K562 (cell line): ENCODE measurements around the gene METTL8. TPM values are rescaled to one million over a fixed set of nuclear protein-coding genes. Genes with fewer than 3 reads are reported as not detected.

Experiments used
- AFF1 ChIP-seq, 2 experiments: fragments of 450-650 bp; IDR thresholded peaks; 2 replicates each; pipeline ENCODE4 v1.6.1; 2018; ENCODE audit warnings: mild to moderate bottlenecking in 2 of 2, low read depth in 1 of 2; ENCODE audit not compliant: partially characterized antibody in 2 of 2
- COPS2 ChIP-seq: fragments of 450-650 bp; conservative IDR thresholded peaks from 2 replicates; pipeline ENCODE4 v1.6.1; 2016; ENCODE audit warnings: mild to moderate bottlenecking, moderate library complexity
- ELF2 ChIP-seq: fragments of 250-450 bp; sonication (Bioruptor Pico); IDR thresholded peaks from 2 replicates; pipeline ENCODE4 v1.5.0; 2021; ENCODE audit warnings: mild to moderate bottlenecking
- FOXA1 ChIP-seq: fragments of 450-650 bp; IDR thresholded peaks from 2 replicates; pipeline ENCODE4 v1.6.1; 2016; ENCODE audit warnings: mild to moderate bottlenecking, borderline replicate concordance
- TAL1 ChIP-seq: fragments of 450-650 bp; IDR thresholded peaks from 2 replicates; pipeline ENCODE4 v1.6.1; 2016; ENCODE audit warnings: mild to moderate bottlenecking
- THAP7 ChIP-seq: fragments of 250-450 bp; sonication (Bioruptor Pico); IDR thresholded peaks from 2 replicates; pipeline ENCODE4 v1.5.0; 2021
- ZBTB40 ChIP-seq, 2 experiments: fragments of 450-650 bp in 1 of 2; sonication (generic) in 1 of 2; formaldehyde crosslinking in 1 of 2; IDR thresholded peaks; 2 replicates each; pipeline versions ENCODE4 v1.7.1 to v1.9.0; 2016 to 2022; ENCODE audit warnings: inconsistent platforms in 1 of 2, mild to moderate bottlenecking in 1 of 2, missing genetic modification reagents in 1 of 2
- polyA plus RNA-seq, 8 experiments: library from polyadenylated mRNA; depleted of rRNA in 4 of 8; stranded (reverse) in 5 of 8; unstranded in 3 of 8; fragments of >200 nt; fragmentation: Nextera tagmentation in 2 of 8; fragmentation: Illumina TruSeq in 1 of 8; extraction: Ambion mirVana in 2 of 8; extraction: Trizol in 1 of 8; gene quantifications; 2 replicates each; pipeline versions ENCODE4 v1.2.1 to v1.2.3, GENCODE V29; 2011 to 2014; ENCODE audit warnings: inconsistent platforms in 1 of 8, missing spikeins in 1 of 8
- total RNA-seq, 7 experiments: library from RNA; depleted of rRNA in 6 of 7; stranded (reverse); fragments of >200 nt in 6 of 7; fragmentation: Illumina TruSeq in 2 of 7; extraction: Trizol in 2 of 7; gene quantifications; 2 replicates each; pipeline versions ENCODE4 v1.2.1 to v1.2.3, GENCODE V29; 2011 to 2021; ENCODE audit warnings: low replicate concordance in 1 of 7
- TF ChIP-seq, protein P1 (sequence below): fragments of 450-650 bp; IDR thresholded peaks from 2 replicates; pipeline ENCODE4 v1.6.1; 2016; ENCODE audit warnings: mild to moderate bottlenecking

The METTL8 gene
- total and polyA plus RNA-seq, 9 of the 15 experiments (the other 6 are each of a cell fraction or from before 2014, with no cell fraction given): 12.9 to 52.6 (median 33.7) TPM

DNA sequence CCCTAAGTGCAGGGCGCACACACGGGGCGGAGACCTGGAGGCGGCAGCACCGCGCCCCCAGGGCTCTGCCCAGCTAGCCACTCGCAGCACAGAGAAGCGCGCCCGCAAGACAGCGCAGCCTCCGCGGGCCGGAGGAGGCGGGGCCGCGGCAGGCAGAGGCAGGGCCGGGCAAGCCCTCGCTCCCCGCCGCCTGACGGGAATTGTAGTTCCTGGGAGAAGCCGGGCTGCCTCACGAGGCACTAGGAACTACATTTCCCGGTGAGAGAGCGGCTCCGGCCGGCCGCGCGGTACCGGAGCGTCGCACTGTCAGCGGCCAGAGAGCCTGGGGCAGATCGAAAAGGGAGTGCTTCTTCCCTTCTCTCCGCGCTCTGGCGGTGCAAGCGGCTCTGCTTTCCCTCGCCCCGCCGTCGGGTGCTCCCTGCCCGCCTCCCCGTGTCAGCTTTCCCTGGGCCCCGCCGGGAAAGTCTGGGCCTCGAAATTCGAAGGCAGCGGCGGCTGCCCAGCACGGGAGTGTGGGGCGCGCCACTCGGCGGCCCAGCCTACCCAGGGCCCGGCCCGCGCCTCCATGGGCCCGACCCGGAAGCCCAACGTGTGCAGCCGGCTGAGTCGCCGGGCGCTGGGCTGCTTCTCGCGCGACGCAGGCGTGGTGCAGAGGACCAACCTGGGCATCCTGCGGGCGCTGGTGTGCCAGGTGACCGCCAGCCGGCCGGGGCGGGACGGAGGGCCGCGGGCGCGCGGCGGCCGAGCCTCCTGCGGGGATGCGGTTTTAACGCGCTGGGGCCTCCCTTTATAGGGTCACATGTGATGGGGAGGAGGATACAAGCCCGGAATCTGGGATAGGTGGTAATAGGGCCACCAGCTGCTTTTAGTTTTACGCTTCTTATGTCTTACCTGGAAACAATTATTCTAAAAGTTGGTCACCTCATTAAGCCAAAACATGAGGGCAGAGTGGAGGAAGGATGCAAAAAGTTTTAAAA is 511 bp upstream of the METTL8 start, which contains the start of gene DCAF17 (continued):
- TF ChIP-seq AFF1 (IDR thresholded peaks at IDR 0.05; ENCODE audit: low read depth in 1 of 2, partially characterized antibody in 2 of 2) (peak in 1 of 2 experiments; percentile 93), FOXA1 (no peak), THAP7 (no peak), ELF2 (CRISPR knock-in tag) (peak; percentile 93), ZBTB40 (IDR thresholded peaks at IDR 0.05) (peak; percentile 69), ZBTB40 (CRISPR knock-in tag; IDR thresholded peaks at IDR 0.05) (no peak; the same call in 1 of the 2 replicates), TAL1 (no peak), COPS2 (no peak)
- TF ChIP-seq, protein P1, sequence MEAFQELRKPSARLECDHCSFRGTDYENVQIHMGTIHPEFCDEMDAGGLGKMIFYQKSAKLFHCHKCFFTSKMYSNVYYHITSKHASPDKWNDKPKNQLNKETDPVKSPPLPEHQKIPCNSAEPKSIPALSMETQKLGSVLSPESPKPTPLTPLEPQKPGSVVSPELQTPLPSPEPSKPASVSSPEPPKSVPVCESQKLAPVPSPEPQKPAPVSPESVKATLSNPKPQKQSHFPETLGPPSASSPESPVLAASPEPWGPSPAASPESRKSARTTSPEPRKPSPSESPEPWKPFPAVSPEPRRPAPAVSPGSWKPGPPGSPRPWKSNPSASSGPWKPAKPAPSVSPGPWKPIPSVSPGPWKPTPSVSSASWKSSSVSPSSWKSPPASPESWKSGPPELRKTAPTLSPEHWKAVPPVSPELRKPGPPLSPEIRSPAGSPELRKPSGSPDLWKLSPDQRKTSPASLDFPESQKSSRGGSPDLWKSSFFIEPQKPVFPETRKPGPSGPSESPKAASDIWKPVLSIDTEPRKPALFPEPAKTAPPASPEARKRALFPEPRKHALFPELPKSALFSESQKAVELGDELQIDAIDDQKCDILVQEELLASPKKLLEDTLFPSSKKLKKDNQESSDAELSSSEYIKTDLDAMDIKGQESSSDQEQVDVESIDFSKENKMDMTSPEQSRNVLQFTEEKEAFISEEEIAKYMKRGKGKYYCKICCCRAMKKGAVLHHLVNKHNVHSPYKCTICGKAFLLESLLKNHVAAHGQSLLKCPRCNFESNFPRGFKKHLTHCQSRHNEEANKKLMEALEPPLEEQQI: no peak; the same call in 1 of the 2 replicates
